Ovary (tissue), 9 donors: ENCODE measurements around the gene CCDC50. TPM values are rescaled to one million over a fixed set of nuclear protein-coding genes. Genes with fewer than 3 reads are reported as not detected.
A peak's percentile ranks its signal among the peaks of the same experiment; 100 is the strongest.

Source experiments
- DNase-seq, 5 donors: peaks; one replicate each; pipeline ENCODE4 v3.0.0-alpha.2; 2019 to 2020
- H3K27ac ChIP-seq, 2 donors: fragments of 200-600 bp; one replicate each; pipeline versions ENCODE4 v1.5.1 to v1.8.0; 2019 to 2022
- H3K27me3 ChIP-seq: fragments of 200-600 bp; one replicate; pipeline ENCODE4 v1.8.0; 2022
- H3K36me3 ChIP-seq: fragments of 200-600 bp; sonication (generic); one replicate; pipeline ENCODE4 v1.5.1; 2019
- H3K4me1 ChIP-seq: one replicate; pipeline ENCODE4 v1.8.1; 2013; ENCODE audit warnings: mild to moderate bottlenecking, moderate library complexity; ENCODE audit not compliant: insufficient read depth
- H3K4me3 ChIP-seq: fragments of 200-600 bp; sonication (generic); one replicate; pipeline ENCODE4 v1.5.1; 2017
- H3K9me3 ChIP-seq, 2 donors: fragments of 200-600 bp in 1 of 2; sonication (generic) in 1 of 2; one replicate each; pipeline versions ENCODE4 v1.5.1 to v1.8.1; 2013 to 2019; ENCODE audit warnings: mild to moderate bottlenecking in 1 of 2, moderate library complexity in 1 of 2
- EP300 ChIP-seq: sonication (generic); formaldehyde crosslinking; IDR thresholded peaks from one replicate; pipeline ENCODE4 v1.6.1; 2017; ENCODE audit warnings: antibody characterized with exemption
- POLR2A ChIP-seq: fragments of 450-650 bp; IDR thresholded peaks from one replicate; pipeline ENCODE4 v1.6.1; 2017; ENCODE audit warnings: antibody characterized with exemption, mild to moderate bottlenecking, moderate library complexity
- WGBS, 3 donors: extraction: QIAGEN DNeasy Blood & Tissue Kit in 1 of 3; methylation state at CpG; one replicate each; pipeline versions ENCODE4 v1.1.5 to v1.1.7; 2013 to 2017; 5-methylcytosine and 5-hydroxymethylcytosine counted together
- intact Hi-C, 4 donors: fragments of 100-400 bp; cut with DNase I; formaldehyde crosslinking; loops; one replicate each; pipeline versions ENCODE4 v1.11.0 to v1.15.1; 2022 to 2023
- polyA plus RNA-seq, 2 donors: library from polyadenylated mRNA; stranded (reverse); fragments of 200-250 nt in 1 of 2; fragments of 350-450 nt in 1 of 2; fragmentation: Illumina TruSeq in 1 of 2; extraction: RNeasy Lipid Tissue Mini Kit (QIAGEN cat#74804) in 1 of 2; gene quantifications; one replicate each; pipeline ENCODE4 v1.2.3, GENCODE V29; 2013 to 2014
- total RNA-seq, 7 donors: library from RNA; depleted of rRNA in 2 of 7; stranded (reverse); fragments of >200 nt in 2 of 7; fragmentation: NEBNext Ultra II Directional in 3 of 7; extraction: Animal tissue kit (Norgen Biotek cat#: 25700) in 3 of 7; gene quantifications; one replicate each; pipeline versions ENCODE4 v1.1.0 to v1.2.4, GENCODE V29; 2016 to 2023
- TF ChIP-seq, protein P1 (sequence below), 3 donors: fragments of 450-650 bp in 2 of 3; fragments of 200-600 bp in 1 of 3; IDR thresholded peaks; one replicate each; pipeline versions ENCODE4 v1.5.1 to v1.8.0; 2016 to 2022; ENCODE audit warnings: antibody characterized with exemption in 3 of 3, mild to moderate bottlenecking in 1 of 3
- donor health status: DM: no; HTN: no; CAD: no; lungs with moderate emphysema.
- donor health status: DM: no; HTN: no; CAD: no.
- donor health status: Bipolar disorder and iron deficiency.
- donor health status: DM: yes; HTN: yes; CAD: no.
- donor health status: DM: no; HTN: no; CAD: no.
- donor health status: DM: yes; HTN: yes; CAD: no.

Gene CCDC50
- total and polyA plus RNA-seq, 9 donors = 39.6 to 85.9 (median 75.2) TPM

- 47 to 72% (median 61%) methylated on average over 2 of the region's 2 CpGs for WGBS, 3 donors
- no peaks in the 10 kb centered on the region for H3K27me3 ChIP-seq
- no peak overlapping the region for H3K27ac ChIP-seq
- intact Hi-C loops = no loop called here
- H3K9me3 ChIP-seq = no peaks in the 10 kb centered on the region
- no peak for DNase-seq
- TF ChIP-seq, protein P1, sequence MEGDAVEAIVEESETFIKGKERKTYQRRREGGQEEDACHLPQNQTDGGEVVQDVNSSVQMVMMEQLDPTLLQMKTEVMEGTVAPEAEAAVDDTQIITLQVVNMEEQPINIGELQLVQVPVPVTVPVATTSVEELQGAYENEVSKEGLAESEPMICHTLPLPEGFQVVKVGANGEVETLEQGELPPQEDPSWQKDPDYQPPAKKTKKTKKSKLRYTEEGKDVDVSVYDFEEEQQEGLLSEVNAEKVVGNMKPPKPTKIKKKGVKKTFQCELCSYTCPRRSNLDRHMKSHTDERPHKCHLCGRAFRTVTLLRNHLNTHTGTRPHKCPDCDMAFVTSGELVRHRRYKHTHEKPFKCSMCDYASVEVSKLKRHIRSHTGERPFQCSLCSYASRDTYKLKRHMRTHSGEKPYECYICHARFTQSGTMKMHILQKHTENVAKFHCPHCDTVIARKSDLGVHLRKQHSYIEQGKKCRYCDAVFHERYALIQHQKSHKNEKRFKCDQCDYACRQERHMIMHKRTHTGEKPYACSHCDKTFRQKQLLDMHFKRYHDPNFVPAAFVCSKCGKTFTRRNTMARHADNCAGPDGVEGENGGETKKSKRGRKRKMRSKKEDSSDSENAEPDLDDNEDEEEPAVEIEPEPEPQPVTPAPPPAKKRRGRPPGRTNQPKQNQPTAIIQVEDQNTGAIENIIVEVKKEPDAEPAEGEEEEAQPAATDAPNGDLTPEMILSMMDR (IDR thresholded peaks at IDR 0.05) = no peak
- TF ChIP-seq POLR2A = no peak
- no peak for TF ChIP-seq EP300
- no peak overlapping the region for H3K4me3 ChIP-seq
- no peaks in the 10 kb centered on the region for H3K36me3 ChIP-seq
- peaks cover 3% of the 10 kb centered on the region for H3K4me1 ChIP-seq
These were observed 42.9 kb downstream of the CCDC50 start for GRCh38 chr3:191372122-191372521.

- DNase-seq = no peak
- H3K36me3 ChIP-seq = no peaks in the 10 kb centered on the region
- WGBS, 3 donors = 39 to 74% (median 50%) methylated on average over 4 of the region's 4 CpGs
- H3K4me3 ChIP-seq = no peak overlapping the region
- TF ChIP-seq EP300 (no peak), POLR2A (no peak)
- TF ChIP-seq, protein P1 (IDR thresholded peaks at IDR 0.05) = no peak
- no peaks in the 10 kb centered on the region for H3K27me3 ChIP-seq
- intact Hi-C loops = no loop called here
- peaks cover 3% of the 10 kb centered on the region for H3K4me1 ChIP-seq
- no peaks in the 10 kb centered on the region for H3K9me3 ChIP-seq
- H3K27ac ChIP-seq = no peak overlapping the region
These were observed 44.1 kb downstream of the CCDC50 start for GRCh38 chr3:191373327-191373726.

DNA sequence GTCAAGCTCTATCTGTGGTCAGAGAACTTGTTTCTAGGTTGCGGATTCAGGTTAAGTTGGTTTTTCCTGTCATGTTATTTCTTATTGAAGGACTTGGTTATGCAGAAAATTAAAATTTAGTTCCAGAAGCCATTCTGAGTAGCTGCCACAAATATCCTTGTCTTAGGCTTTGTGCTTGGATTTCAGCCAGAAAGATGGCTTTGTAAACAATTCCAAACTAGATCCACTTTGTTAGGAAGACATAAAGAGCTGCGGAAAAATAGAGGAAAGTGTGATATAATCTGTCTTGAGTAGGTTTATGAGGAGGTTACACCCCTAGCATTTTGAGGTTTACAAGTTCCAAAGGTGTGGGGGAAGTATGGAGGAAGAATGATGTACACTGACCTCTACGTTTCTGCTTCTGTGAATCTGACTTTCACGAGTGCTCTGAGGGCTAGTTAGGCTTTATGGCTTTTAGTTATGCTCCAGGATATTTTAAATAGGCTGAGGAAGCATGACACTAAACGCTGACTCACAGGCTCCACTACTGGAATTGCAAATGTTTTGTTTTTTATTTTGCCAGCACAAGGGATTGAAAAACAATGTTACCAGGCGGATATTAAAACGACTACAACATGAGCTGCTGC, 47.4 kb downstream of the CCDC50 start:
- no peaks in the 10 kb centered on the region for H3K27me3 ChIP-seq
- H3K27ac ChIP-seq = peak overlapping the region in 1 of 2 donors; percentile 45
- H3K4me1 ChIP-seq = peaks cover 5% of the 10 kb centered on the region
- no peaks in the 10 kb centered on the region for H3K36me3 ChIP-seq
- 21 to 26% (median 24%) methylated on average over 7 of the region's 7 CpGs for WGBS, 3 donors
- DNase-seq = peak in 1 of 5 donors; percentile 23
- no peak overlapping the region for H3K4me3 ChIP-seq
- no peaks in the 10 kb centered on the region for H3K9me3 ChIP-seq
- intact Hi-C loops = no loop called here
- TF ChIP-seq, protein P1 (IDR thresholded peaks at IDR 0.05) = no peak
- no peak for TF ChIP-seq EP300
- no peak for TF ChIP-seq POLR2A

DNA sequence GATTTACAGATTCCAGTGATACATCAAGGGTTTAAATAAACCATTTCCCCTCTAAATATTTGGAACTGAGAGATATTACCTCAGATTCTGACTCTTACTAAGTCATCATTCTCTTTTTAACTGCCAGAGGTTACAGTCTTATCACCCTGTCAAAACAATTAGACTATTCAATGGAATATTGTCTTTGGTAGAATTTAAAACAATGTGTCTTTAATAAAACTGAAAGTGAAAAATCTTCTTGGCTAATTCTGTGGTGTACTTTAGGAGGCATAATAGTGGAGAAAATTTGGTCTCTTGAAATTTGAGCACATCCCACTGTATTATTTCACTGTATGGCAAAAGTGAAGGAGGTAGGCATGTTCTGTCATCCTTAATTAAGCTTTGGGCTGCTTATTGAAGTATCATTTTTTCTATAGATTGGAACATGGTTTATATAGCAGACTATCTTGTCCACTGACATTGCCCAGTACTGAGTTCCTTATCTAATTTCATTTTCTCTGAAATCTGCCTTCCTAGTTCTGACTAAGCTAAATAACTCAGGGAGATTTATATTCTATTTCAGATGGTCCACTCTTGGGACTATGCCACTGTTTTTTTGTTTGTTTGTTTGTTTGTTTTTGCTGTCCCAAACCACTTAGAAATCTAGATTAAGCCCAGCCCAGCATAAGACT, 49.1 kb downstream of the CCDC50 start:
- intact Hi-C loops = no loop called here

More for the DNA sequence above, 49.1 kb downstream of the CCDC50 start:
- H3K27me3 ChIP-seq = no peaks in the 10 kb centered on the region
- DNase-seq = no peak
- H3K27ac ChIP-seq = no peak overlapping the region
- no peak overlapping the region for H3K4me3 ChIP-seq
- peaks cover 7% of the 10 kb centered on the region for H3K4me1 ChIP-seq
- H3K36me3 ChIP-seq = no peaks in the 10 kb centered on the region
- TF ChIP-seq, protein P1 (IDR thresholded peaks at IDR 0.05) = no peak
- no peak for TF ChIP-seq EP300
- no peaks in the 10 kb centered on the region for H3K9me3 ChIP-seq
